ENCODE results near the gene HAND1. TPM values are rescaled to one million over a fixed set of nuclear protein-coding genes. Genes with fewer than 3 reads are reported as not detected.

Gene HAND1
- total RNA-seq, 1 donor from 2014 or later = not detected

DNA sequence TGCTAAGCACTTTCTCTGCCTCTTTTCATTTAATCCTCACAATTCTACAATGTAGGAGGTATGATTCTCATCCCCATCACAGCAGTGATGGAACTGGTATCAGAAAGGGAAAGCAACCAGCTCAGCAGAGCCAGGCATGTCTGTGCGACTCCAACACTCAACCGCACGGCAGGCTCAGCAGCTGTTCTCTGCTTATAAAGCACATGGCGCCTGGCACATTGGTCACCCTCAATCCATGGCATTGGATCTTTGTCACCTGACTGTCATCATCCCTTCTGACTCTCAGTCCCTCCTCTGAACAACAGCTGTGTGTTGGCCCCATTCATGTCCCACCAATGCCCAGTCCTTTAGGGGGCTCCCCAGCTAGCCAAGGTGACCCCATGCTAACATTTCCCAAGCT, 45.1 kb upstream of the HAND1 start:
- peaks cover 41% of the 10 kb centered on the region for H3K27me3 Mint-ChIP-seq (ENCODE audit: low read depth)
- no peak overlapping the region for H3K4me3 Mint-ChIP-seq (ENCODE audit: unreplicated experiment)
- H3K27ac Mint-ChIP-seq (ENCODE audit: unreplicated experiment) = no peak overlapping the region
- TF ChIP-seq, protein P1, sequence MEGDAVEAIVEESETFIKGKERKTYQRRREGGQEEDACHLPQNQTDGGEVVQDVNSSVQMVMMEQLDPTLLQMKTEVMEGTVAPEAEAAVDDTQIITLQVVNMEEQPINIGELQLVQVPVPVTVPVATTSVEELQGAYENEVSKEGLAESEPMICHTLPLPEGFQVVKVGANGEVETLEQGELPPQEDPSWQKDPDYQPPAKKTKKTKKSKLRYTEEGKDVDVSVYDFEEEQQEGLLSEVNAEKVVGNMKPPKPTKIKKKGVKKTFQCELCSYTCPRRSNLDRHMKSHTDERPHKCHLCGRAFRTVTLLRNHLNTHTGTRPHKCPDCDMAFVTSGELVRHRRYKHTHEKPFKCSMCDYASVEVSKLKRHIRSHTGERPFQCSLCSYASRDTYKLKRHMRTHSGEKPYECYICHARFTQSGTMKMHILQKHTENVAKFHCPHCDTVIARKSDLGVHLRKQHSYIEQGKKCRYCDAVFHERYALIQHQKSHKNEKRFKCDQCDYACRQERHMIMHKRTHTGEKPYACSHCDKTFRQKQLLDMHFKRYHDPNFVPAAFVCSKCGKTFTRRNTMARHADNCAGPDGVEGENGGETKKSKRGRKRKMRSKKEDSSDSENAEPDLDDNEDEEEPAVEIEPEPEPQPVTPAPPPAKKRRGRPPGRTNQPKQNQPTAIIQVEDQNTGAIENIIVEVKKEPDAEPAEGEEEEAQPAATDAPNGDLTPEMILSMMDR (IDR thresholded peaks at IDR 0.05) = no peak
- H3K9me3 Mint-ChIP-seq (ENCODE audit: low read depth) = no peaks in the 10 kb centered on the region
- DNase-seq (ENCODE audit: low spot score) = no peak
- H3K36me3 Mint-ChIP-seq (ENCODE audit: low read depth) = no peaks in the 10 kb centered on the region
- peaks cover 8% of the 10 kb centered on the region for H3K4me1 Mint-ChIP-seq (ENCODE audit: low read depth)

- Mint-ChIP-seq H3K4me3 (ENCODE audit: unreplicated experiment) (no peak overlapping the region), H3K4me1 (ENCODE audit: low read depth) (peaks cover 8% of the 10 kb centered on the region), H3K27me3 (ENCODE audit: low read depth) (peaks cover 40% of the 10 kb centered on the region), H3K27ac (ENCODE audit: unreplicated experiment) (no peak overlapping the region), H3K9me3 (ENCODE audit: low read depth) (no peaks in the 10 kb centered on the region), H3K36me3 (ENCODE audit: low read depth) (no peaks in the 10 kb centered on the region)
- no peak for DNase-seq (ENCODE audit: low spot score)
- TF ChIP-seq, protein P1 (IDR thresholded peaks at IDR 0.05) = no peak
Observed at GRCh38 chr5:154522284-154522683, 44.3 kb upstream of the HAND1 start.

GRCh38 chr5:154521756-154522155, 43.7 kb upstream of the HAND1 start:
- H3K27ac Mint-ChIP-seq (ENCODE audit: unreplicated experiment) = no peak overlapping the region
- no peaks in the 10 kb centered on the region for H3K36me3 Mint-ChIP-seq (ENCODE audit: low read depth)
- H3K27me3 Mint-ChIP-seq (ENCODE audit: low read depth) = peaks cover 40% of the 10 kb centered on the region
- H3K9me3 Mint-ChIP-seq (ENCODE audit: low read depth) = no peaks in the 10 kb centered on the region
- peaks cover 8% of the 10 kb centered on the region for H3K4me1 Mint-ChIP-seq (ENCODE audit: low read depth)
- no peak overlapping the region for H3K4me3 Mint-ChIP-seq (ENCODE audit: unreplicated experiment)
- TF ChIP-seq, protein P1 (IDR thresholded peaks at IDR 0.05) = no peak
- DNase-seq (ENCODE audit: low spot score) = no peak

DNA sequence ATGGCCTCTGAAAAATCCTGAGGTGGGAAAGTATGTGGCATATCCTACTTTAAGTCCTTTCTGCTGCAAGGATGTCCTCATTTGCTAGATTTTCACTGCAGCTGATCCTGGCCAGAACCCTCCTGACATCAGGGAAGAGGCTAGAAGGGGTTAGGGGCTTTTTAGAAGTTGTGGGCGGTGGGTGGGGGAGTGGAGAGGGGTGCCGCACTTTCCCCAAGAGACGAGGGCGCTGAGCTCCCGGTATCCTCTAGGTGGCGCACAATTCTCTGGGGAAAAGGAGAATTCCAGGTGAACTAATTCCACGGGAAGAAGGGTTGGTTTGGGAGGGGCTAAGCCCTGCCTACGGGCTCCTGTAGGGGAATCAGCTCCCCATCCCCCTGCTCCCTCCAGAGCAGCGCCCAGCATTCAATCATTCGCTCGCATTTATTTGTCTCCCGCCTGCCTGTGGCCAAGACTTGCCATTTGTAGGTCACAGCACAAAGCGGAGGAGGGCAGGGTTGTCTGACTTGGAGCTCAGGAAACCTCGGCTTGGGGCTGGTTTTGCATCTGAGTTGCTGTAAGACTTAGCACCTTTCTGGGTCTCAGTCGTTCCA, 42.9 kb upstream of the HAND1 start:
- Mint-ChIP-seq H3K4me1 (ENCODE audit: low read depth) (peaks cover 8% of the 10 kb centered on the region), H3K4me3 (ENCODE audit: unreplicated experiment) (no peak overlapping the region), H3K27me3 (ENCODE audit: low read depth) (peaks cover 40% of the 10 kb centered on the region), H3K27ac (ENCODE audit: unreplicated experiment) (no peak overlapping the region), H3K9me3 (ENCODE audit: low read depth) (no peaks in the 10 kb centered on the region), H3K36me3 (ENCODE audit: low read depth) (no peaks in the 10 kb centered on the region)
- TF ChIP-seq, protein P1 (IDR thresholded peaks at IDR 0.05) = peak; percentile 81
- DNase-seq (ENCODE audit: low spot score) = no peak

DNA sequence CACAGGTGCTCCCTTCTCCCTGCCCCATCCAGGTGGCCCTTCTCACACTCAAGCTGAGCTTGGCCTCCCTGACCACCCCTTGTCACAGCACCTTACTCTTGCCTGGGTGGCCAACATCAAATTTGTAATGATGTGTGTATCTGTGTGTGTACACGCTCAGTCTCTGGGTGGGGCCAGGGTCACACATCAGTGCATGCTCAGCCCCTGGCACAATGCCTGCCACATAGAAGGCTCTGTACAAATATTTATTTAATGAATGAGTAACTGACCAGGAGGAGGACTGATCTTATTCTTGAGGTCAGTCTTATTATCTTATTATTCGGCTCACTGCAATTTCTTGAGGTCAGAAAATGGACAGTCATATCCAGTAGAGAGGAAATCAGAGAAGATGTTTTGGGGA, 41.3 kb upstream of the HAND1 start:
- Mint-ChIP-seq H3K27me3 (ENCODE audit: low read depth) (peaks cover 50% of the 10 kb centered on the region), H3K4me1 (ENCODE audit: low read depth) (peaks cover 8% of the 10 kb centered on the region), H3K9me3 (ENCODE audit: low read depth) (no peaks in the 10 kb centered on the region), H3K27ac (ENCODE audit: unreplicated experiment) (no peak overlapping the region), H3K36me3 (ENCODE audit: low read depth) (no peaks in the 10 kb centered on the region), H3K4me3 (ENCODE audit: unreplicated experiment) (no peak overlapping the region)
- TF ChIP-seq, protein P1 (IDR thresholded peaks at IDR 0.05) = no peak
- no peak for DNase-seq (ENCODE audit: low spot score)
